ENCODE results near the gene RAPGEF2.

The RAPGEF2 gene

GRCh38 chr4:159148441-159148840 lies 45.6 kb downstream of the RAPGEF2 start:
- Histone ChIP-seq H3K4me3 (ENCODE audit: low read length) (no peak overlapping the region), H3F3A (ENCODE audit: control insufficient read depth, insufficient read depth) (no peaks in the 10 kb centered on the region), H3K4me2 (ENCODE audit: low read length) (no peak overlapping the region), H3K9me3 (ENCODE audit: control insufficient read depth, insufficient read depth, low read length) (no peaks in the 10 kb centered on the region), H3K27ac (ENCODE audit: low read depth, low read length) (no peak overlapping the region), H3K9me2 (replicated peaks; ENCODE audit: control insufficient read depth, low read length) (no peaks in the 10 kb centered on the region), H3K4me1 (ENCODE audit: control insufficient read depth, low read length) (peaks cover 30% of the 10 kb centered on the region), H4K20me1 (ENCODE audit: control insufficient read depth, insufficient read depth, low read depth, low read length) (no peaks in the 10 kb centered on the region), H3K79me2 (ENCODE audit: control insufficient read depth, low read length) (peaks cover 72% of the 10 kb centered on the region), H3K27me3 (ENCODE audit: control insufficient read depth, low read length) (no peaks in the 10 kb centered on the region), H3K36me3 (ENCODE audit: control insufficient read depth, low read length) (no peaks in the 10 kb centered on the region)
- TF ChIP-seq, protein P1, sequence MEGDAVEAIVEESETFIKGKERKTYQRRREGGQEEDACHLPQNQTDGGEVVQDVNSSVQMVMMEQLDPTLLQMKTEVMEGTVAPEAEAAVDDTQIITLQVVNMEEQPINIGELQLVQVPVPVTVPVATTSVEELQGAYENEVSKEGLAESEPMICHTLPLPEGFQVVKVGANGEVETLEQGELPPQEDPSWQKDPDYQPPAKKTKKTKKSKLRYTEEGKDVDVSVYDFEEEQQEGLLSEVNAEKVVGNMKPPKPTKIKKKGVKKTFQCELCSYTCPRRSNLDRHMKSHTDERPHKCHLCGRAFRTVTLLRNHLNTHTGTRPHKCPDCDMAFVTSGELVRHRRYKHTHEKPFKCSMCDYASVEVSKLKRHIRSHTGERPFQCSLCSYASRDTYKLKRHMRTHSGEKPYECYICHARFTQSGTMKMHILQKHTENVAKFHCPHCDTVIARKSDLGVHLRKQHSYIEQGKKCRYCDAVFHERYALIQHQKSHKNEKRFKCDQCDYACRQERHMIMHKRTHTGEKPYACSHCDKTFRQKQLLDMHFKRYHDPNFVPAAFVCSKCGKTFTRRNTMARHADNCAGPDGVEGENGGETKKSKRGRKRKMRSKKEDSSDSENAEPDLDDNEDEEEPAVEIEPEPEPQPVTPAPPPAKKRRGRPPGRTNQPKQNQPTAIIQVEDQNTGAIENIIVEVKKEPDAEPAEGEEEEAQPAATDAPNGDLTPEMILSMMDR (IDR thresholded peaks at IDR 0.05; ENCODE audit: low read depth, low read length, poor library complexity, severe bottlenecking), result no peak
- TF ChIP-seq EZH2phosphoT487 (IDR thresholded peaks at IDR 0.05; ENCODE audit: borderline replicate concordance, low read length), result no peak

DNA sequence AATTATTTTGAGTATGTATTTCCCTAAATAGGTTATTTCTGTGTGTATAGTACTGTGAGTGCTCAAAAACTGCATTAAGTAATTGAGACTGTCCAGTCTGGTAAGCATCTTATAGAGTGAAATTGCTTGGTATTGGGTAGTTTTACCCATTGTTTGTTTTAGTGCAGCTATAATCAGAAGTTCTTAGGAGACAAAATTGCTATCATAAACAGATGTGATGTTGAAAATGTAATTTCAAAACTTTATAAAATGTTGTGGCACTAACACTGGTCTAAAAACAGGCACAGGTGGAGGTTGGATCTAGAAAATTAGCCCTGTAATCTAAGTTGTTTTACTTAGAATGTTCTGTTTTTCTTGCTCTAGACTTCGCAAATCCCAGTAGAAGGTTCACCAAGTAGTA lies 46.8 kb downstream of the RAPGEF2 start:
- no peaks in the 10 kb centered on the region for H4K20me1 ChIP-seq (ENCODE audit: control insufficient read depth, insufficient read depth, low read depth, low read length)
- no peaks in the 10 kb centered on the region for H3F3A ChIP-seq (ENCODE audit: control insufficient read depth, insufficient read depth)

GRCh38 chr4:159150396-159150795 lies 47.5 kb downstream of the RAPGEF2 start:
- H3K4me2 ChIP-seq (ENCODE audit: low read length), result 0 out of 2 replicates have a peak overlapping the region, but pooled peaks have one; percentile 3
- H4K20me1 ChIP-seq (ENCODE audit: control insufficient read depth, insufficient read depth, low read depth, low read length), result no peaks in the 10 kb centered on the region
- no peaks in the 10 kb centered on the region for H3K36me3 ChIP-seq (ENCODE audit: control insufficient read depth, low read length)
- H3K9me3 ChIP-seq (ENCODE audit: control insufficient read depth, insufficient read depth, low read length), result no peaks in the 10 kb centered on the region
- no peaks in the 10 kb centered on the region for H3F3A ChIP-seq (ENCODE audit: control insufficient read depth, insufficient read depth)
- H3K4me3 ChIP-seq (ENCODE audit: low read length), result no peak overlapping the region
- H3K27me3 ChIP-seq (ENCODE audit: control insufficient read depth, low read length), result no peaks in the 10 kb centered on the region
- no peak overlapping the region for H3K27ac ChIP-seq (ENCODE audit: low read depth, low read length)
- H3K9me2 ChIP-seq (replicated peaks; ENCODE audit: control insufficient read depth, low read length), result no peaks in the 10 kb centered on the region
- H3K4me1 ChIP-seq (ENCODE audit: control insufficient read depth, low read length), result peaks cover 31% of the 10 kb centered on the region
- H3K79me2 ChIP-seq (ENCODE audit: control insufficient read depth, low read length), result peaks cover 73% of the 10 kb centered on the region
- TF ChIP-seq, protein P1 (IDR thresholded peaks at IDR 0.05; ENCODE audit: low read depth, low read length, poor library complexity, severe bottlenecking), result no peak
- TF ChIP-seq EZH2phosphoT487 (IDR thresholded peaks at IDR 0.05; ENCODE audit: borderline replicate concordance, low read length), result no peak

More for the DNA sequence above, 46.8 kb downstream of the RAPGEF2 start:
- H3K79me2 ChIP-seq (ENCODE audit: control insufficient read depth, low read length), result peaks cover 72% of the 10 kb centered on the region
- no peaks in the 10 kb centered on the region for H3K27me3 ChIP-seq (ENCODE audit: control insufficient read depth, low read length)
- no peak overlapping the region for H3K4me2 ChIP-seq (ENCODE audit: low read length)
- H3K9me3 ChIP-seq (ENCODE audit: control insufficient read depth, insufficient read depth, low read length), result no peaks in the 10 kb centered on the region
- no peak overlapping the region for H3K4me3 ChIP-seq (ENCODE audit: low read length)
- H3K36me3 ChIP-seq (ENCODE audit: control insufficient read depth, low read length), result no peaks in the 10 kb centered on the region
- H3K4me1 ChIP-seq (ENCODE audit: control insufficient read depth, low read length), result peaks cover 30% of the 10 kb centered on the region
- no peak overlapping the region for H3K27ac ChIP-seq (ENCODE audit: low read depth, low read length)
- H3K9me2 ChIP-seq (replicated peaks; ENCODE audit: control insufficient read depth, low read length), result no peaks in the 10 kb centered on the region
- TF ChIP-seq EZH2phosphoT487 (IDR thresholded peaks at IDR 0.05; ENCODE audit: borderline replicate concordance, low read length), result no peak
- TF ChIP-seq, protein P1 (IDR thresholded peaks at IDR 0.05; ENCODE audit: low read depth, low read length, poor library complexity, severe bottlenecking), result no peak
